ENCODE data around the gene DNM3. TPM values are rescaled to one million over a fixed set of nuclear protein-coding genes. Genes with fewer than 3 reads are reported as not detected.

DNM3 gene
- total RNA-seq, 1 donor from 2014 or later: 7.7 TPM

GRCh38 chr1:172380441-172381244, 539.3 kb downstream of the DNM3 start:
- H3K4me3 Mint-ChIP-seq (ENCODE audit: unreplicated experiment): no peak overlapping the region

GRCh38 chr1:172381946-172382345, 540.6 kb downstream of the DNM3 start:
- peaks cover 5% of the 10 kb centered on the region for H3K36me3 Mint-ChIP-seq (ENCODE audit: low read depth, unreplicated experiment)
- TF ChIP-seq CTCF (IDR thresholded peaks at IDR 0.05; ENCODE audit: unreplicated experiment): no peak
- H3K4me1 Mint-ChIP-seq (ENCODE audit: unreplicated experiment): peaks cover 44% of the 10 kb centered on the region
- H3K9me3 Mint-ChIP-seq (ENCODE audit: unreplicated experiment): no peaks in the 10 kb centered on the region
- peak overlapping the region; percentile 97 for H3K27ac Mint-ChIP-seq (ENCODE audit: unreplicated experiment)
- H3K4me3 Mint-ChIP-seq (ENCODE audit: unreplicated experiment): no peak overlapping the region
- no peaks in the 10 kb centered on the region for H3K27me3 Mint-ChIP-seq (ENCODE audit: unreplicated experiment)
- DNase-seq (ENCODE audit: low spot score): no peak

More at GRCh38 chr1:172380441-172381244, 539.3 kb downstream of the DNM3 start:
- Mint-ChIP-seq H3K36me3 (ENCODE audit: low read depth, unreplicated experiment) (peaks cover 5% of the 10 kb centered on the region), H3K9me3 (ENCODE audit: unreplicated experiment) (no peaks in the 10 kb centered on the region), H3K27me3 (ENCODE audit: unreplicated experiment) (no peaks in the 10 kb centered on the region), H3K27ac (ENCODE audit: unreplicated experiment) (peak overlapping the region; percentile 92), H3K4me1 (ENCODE audit: unreplicated experiment) (peaks cover 44% of the 10 kb centered on the region)
- TF ChIP-seq CTCF (IDR thresholded peaks at IDR 0.05; ENCODE audit: unreplicated experiment): no peak
- no peak for DNase-seq (ENCODE audit: low spot score)

- Mint-ChIP-seq H3K9me3 (ENCODE audit: unreplicated experiment) (no peaks in the 10 kb centered on the region), H3K36me3 (ENCODE audit: low read depth, unreplicated experiment) (peaks cover 5% of the 10 kb centered on the region), H3K27ac (ENCODE audit: unreplicated experiment) (peak overlapping the region; percentile 97), H3K4me1 (ENCODE audit: unreplicated experiment) (peaks cover 44% of the 10 kb centered on the region), H3K27me3 (ENCODE audit: unreplicated experiment) (no peaks in the 10 kb centered on the region), H3K4me3 (ENCODE audit: unreplicated experiment) (no peak overlapping the region)
- no peak for DNase-seq (ENCODE audit: low spot score)
- TF ChIP-seq CTCF (IDR thresholded peaks at IDR 0.05; ENCODE audit: unreplicated experiment): no peak
These were observed 541.1 kb downstream of the DNM3 start for GRCh38 chr1:172382406-172382805.

GRCh38 chr1:172382990-172383389, 541.7 kb downstream of the DNM3 start:
- peaks cover 5% of the 10 kb centered on the region for H3K36me3 Mint-ChIP-seq (ENCODE audit: low read depth, unreplicated experiment)
- DNase-seq (ENCODE audit: low spot score): no peak
- no peak overlapping the region for H3K4me3 Mint-ChIP-seq (ENCODE audit: unreplicated experiment)
- H3K9me3 Mint-ChIP-seq (ENCODE audit: unreplicated experiment): no peaks in the 10 kb centered on the region
- no peaks in the 10 kb centered on the region for H3K27me3 Mint-ChIP-seq (ENCODE audit: unreplicated experiment)
- TF ChIP-seq CTCF (IDR thresholded peaks at IDR 0.05; ENCODE audit: unreplicated experiment): no peak
- peak overlapping the region; percentile 97 for H3K27ac Mint-ChIP-seq (ENCODE audit: unreplicated experiment)
- H3K4me1 Mint-ChIP-seq (ENCODE audit: unreplicated experiment): peaks cover 44% of the 10 kb centered on the region

- no peak for TF ChIP-seq CTCF (IDR thresholded peaks at IDR 0.05; ENCODE audit: unreplicated experiment)
- H3K4me3 Mint-ChIP-seq (ENCODE audit: unreplicated experiment): no peak overlapping the region
- H3K9me3 Mint-ChIP-seq (ENCODE audit: unreplicated experiment): no peaks in the 10 kb centered on the region
- H3K36me3 Mint-ChIP-seq (ENCODE audit: low read depth, unreplicated experiment): peaks cover 5% of the 10 kb centered on the region
- peak overlapping the region; percentile 97 for H3K27ac Mint-ChIP-seq (ENCODE audit: unreplicated experiment)
- H3K4me1 Mint-ChIP-seq (ENCODE audit: unreplicated experiment): peaks cover 44% of the 10 kb centered on the region
- no peak for DNase-seq (ENCODE audit: low spot score)
- H3K27me3 Mint-ChIP-seq (ENCODE audit: unreplicated experiment): no peaks in the 10 kb centered on the region
These were observed 542.2 kb downstream of the DNM3 start for GRCh38 chr1:172383536-172383935.

Data from endothelial cell (in vitro differentiated cells).